ENCODE data around the gene SIX3.

SIX3 gene

DNA sequence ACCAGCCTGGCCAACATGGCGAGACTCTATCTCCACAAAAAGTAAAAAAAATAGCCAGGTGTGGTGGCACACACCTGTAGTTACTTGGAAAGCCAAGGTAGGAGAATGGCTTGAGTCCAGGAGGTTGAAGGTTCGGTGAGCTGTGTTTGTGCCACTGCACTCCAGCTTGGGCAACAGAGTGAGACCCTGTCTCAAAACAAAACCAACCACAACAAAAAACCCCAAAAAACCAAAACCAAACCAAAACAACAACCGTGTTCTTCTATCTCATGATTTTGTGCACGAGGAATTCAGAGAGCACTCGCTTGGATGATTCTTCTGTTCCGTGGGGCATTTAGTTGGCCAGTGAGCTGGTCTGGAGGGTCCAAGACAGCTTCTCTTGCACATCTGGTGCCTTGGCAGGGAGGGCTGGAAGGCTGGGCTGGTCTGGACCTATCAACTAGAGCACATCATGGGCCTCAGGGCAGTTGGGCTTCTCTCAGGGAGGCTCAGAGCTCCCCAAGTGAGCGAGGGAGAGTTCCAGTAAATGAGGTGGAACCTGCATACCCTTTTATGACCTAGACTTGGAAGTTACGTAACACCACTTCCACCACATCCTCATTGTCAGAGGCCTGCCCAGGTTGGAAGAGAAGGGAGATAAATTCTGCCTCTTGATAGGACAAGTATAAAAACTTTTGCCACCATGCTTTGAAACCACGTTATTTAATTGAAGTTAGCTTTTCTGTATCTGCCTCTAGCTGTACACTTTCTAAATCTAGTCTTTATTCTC lies 42.5 kb downstream of the SIX3 start:
- TF ChIP-seq, protein P1, sequence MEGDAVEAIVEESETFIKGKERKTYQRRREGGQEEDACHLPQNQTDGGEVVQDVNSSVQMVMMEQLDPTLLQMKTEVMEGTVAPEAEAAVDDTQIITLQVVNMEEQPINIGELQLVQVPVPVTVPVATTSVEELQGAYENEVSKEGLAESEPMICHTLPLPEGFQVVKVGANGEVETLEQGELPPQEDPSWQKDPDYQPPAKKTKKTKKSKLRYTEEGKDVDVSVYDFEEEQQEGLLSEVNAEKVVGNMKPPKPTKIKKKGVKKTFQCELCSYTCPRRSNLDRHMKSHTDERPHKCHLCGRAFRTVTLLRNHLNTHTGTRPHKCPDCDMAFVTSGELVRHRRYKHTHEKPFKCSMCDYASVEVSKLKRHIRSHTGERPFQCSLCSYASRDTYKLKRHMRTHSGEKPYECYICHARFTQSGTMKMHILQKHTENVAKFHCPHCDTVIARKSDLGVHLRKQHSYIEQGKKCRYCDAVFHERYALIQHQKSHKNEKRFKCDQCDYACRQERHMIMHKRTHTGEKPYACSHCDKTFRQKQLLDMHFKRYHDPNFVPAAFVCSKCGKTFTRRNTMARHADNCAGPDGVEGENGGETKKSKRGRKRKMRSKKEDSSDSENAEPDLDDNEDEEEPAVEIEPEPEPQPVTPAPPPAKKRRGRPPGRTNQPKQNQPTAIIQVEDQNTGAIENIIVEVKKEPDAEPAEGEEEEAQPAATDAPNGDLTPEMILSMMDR (IDR thresholded peaks at IDR 0.05; ENCODE audit: low read depth, low read length): no peak
- no peak for DNase-seq (ENCODE audit: extremely low read depth, low read depth)

DNA sequence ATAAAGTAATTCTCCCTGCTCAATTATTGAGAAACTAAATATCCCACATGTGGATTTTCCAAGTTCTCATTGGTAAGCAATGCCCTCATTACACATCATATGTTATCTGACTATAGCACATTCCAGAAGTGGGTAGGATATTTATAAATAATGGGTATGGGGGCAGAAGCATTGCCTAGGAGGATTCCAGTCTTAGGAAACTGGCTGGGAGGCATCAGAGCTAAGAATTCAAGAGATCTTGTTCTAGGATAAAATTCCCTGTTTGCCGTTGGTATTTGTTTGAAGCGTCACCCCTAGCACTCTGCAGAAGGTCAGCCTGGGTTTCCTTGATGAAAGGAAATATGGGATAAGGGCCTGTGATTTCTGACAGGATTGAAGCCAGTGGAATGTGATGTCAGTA lies 47.7 kb downstream of the SIX3 start:
- TF ChIP-seq, protein P1 (IDR thresholded peaks at IDR 0.05; ENCODE audit: low read depth, low read length): no peak
- no peak for DNase-seq (ENCODE audit: extremely low read depth, low read depth)

DNA sequence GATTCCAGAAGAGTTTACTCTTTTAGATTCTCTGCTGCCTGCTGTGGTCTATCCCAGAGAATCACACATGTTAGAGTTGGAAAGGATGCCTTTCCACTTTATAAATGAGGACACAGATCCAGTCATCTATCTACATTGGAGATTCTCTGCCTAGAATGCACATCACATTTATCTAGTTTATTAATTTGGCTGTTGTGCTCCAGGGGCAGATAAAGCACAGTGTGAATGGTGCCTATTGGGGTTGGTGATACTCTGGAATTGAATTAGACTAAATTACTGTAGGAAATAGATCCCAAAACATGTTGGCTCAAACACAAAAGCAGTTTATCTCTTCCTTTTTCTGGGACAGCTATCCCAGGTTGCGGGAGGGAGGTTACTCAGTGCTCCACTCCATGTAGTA lies 52.9 kb downstream of the SIX3 start:
- no peak for DNase-seq (ENCODE audit: extremely low read depth, low read depth)
- TF ChIP-seq, protein P1 (IDR thresholded peaks at IDR 0.05; ENCODE audit: low read depth, low read length): no peak
